IPS-15b (cell line): ENCODE results near the gene SRP72.

Source experiments
- H3K27me3 ChIP-seq: one replicate; pipeline ENCODE4 v1.6.1; 2013; ENCODE audit warnings: low read length; ENCODE audit not compliant: control insufficient read depth, insufficient read depth
- H3K36me3 ChIP-seq: one replicate; pipeline ENCODE4 v1.6.1; 2013; ENCODE audit warnings: low read length; ENCODE audit not compliant: control insufficient read depth, insufficient read depth
- H3K4me1 ChIP-seq: one replicate; pipeline ENCODE4 v1.6.1; 2013; ENCODE audit warnings: mild to moderate bottlenecking, low read length; ENCODE audit not compliant: control insufficient read depth, insufficient read depth
- H3K4me3 ChIP-seq: one replicate; pipeline ENCODE4 v1.5.1; 2013; ENCODE audit warnings: low read depth, low read length
- H3K9ac ChIP-seq: one replicate; pipeline ENCODE4 v1.6.1; 2013; ENCODE audit warnings: low read depth, mild to moderate bottlenecking, low read length
- H3K9me3 ChIP-seq: one replicate; pipeline ENCODE4 v1.6.1; 2013; ENCODE audit warnings: mild to moderate bottlenecking, low read length; ENCODE audit not compliant: control insufficient read depth, insufficient read depth

SRP72 gene

DNA sequence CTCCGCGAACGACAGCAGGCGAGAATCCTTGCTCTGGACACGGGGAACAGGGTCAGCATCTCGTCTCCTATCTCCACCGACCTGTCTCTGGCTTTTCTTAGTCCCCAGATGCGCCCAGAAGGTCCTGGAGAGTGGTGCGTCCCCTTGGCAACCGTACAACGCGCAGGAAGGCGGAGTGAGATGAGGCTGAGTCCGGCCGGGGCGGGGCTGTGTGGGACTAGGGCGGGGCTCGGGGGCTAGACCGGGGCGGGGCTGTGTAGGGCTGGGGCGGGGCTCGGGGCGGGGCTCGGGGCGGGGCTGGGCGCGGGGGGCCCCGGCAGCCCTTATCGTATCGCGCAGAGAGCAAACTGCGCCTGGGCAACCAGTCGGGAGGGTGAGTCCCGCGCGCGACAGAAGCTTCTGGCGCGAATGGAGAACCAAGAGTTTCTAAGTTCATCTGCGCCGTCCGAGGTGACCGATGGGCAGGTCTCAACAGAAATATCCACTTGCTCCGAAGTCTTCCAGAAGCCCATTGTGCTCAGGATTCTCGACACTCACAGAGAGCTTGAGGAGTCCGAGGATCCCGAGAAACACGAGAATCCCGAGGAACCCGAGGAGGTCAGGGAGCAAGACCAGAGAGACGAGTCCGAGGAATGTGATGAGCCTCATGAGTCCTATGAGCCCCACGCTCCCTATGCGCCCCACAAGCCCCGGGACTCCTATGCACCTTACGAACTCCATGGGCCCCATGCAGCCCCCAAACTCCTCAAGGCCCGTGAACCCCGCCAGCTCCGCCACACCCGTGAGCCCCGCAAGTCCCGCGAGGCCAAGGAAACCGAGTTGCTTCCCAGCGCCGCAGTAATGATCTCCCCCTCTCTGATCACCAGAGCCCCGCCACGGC lies 63.1 kb downstream of the SRP72 start:
- Histone ChIP-seq H3K36me3 (no peaks in the 10 kb centered on the region), H3K4me3 (peak overlapping the region; percentile 50), H3K9ac (peak overlapping the region; percentile 3), H3K4me1 (no peaks in the 10 kb centered on the region), H3K9me3 (no peaks in the 10 kb centered on the region), H3K27me3 (peaks cover 55% of the 10 kb centered on the region)

DNA sequence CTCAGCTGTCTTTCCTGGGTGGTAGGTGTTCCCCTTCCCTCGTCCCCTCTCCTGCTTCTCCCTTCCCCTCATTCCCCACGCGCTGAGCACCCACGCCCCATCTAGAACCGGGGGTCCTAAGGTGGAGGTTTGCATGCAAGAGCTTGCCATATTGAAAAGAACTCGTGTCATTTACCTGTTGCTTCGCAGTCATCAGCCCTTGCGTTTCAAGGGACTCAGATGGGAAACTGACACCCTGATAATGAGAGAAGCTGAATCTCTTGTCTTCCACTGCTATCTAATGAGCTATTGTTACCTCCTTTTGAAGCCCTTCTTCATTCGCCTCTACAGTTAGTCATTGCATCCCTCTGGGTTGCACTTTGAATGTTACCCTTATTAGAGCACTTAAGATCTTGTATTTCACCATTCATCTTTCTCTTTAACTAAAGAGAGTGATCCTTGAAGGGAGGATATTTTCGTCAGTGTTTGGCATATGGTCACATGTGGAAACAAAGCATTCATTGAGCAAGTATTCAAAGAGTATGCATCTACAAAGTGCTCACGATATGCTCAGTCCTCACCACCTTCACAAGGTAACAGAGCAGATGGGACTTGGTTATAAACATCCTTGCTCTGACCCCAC lies 63.8 kb downstream of the SRP72 start:
- Histone ChIP-seq H3K27me3 (peaks cover 55% of the 10 kb centered on the region), H3K9me3 (no peaks in the 10 kb centered on the region), H3K9ac (no peak overlapping the region), H3K36me3 (no peaks in the 10 kb centered on the region), H3K4me3 (peak overlapping the region; percentile 50), H3K4me1 (no peaks in the 10 kb centered on the region)

GRCh38 chr4:56531823-56532222 lies 64.4 kb downstream of the SRP72 start:
- no peaks in the 10 kb centered on the region for H3K9me3 ChIP-seq
- H3K36me3 ChIP-seq, result no peaks in the 10 kb centered on the region
- peaks cover 55% of the 10 kb centered on the region for H3K27me3 ChIP-seq
- no peak overlapping the region for H3K9ac ChIP-seq
- H3K4me1 ChIP-seq, result no peaks in the 10 kb centered on the region
- H3K4me3 ChIP-seq, result peak overlapping the region; percentile 50

DNA sequence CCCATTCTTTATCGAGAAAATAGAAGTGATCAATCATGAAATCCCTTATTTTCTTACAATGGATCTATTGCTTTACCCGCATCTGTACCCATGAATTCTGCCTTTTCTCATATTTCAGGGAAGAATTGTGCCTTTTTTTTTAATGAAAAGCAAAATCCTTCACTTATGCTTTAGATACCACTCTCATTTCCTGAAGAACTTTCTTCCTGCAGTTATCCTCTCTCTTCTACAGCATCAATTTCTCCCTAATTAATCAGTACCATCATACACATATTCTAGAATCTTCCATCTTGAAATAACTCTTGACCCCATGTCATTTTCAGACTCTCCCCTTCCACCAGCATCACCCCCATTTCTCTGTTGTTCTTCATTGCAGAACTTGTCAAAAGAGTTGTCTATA lies 64.8 kb downstream of the SRP72 start:
- Histone ChIP-seq H3K9ac (no peak overlapping the region), H3K9me3 (no peaks in the 10 kb centered on the region), H3K36me3 (no peaks in the 10 kb centered on the region), H3K4me3 (no peak overlapping the region), H3K4me1 (no peaks in the 10 kb centered on the region), H3K27me3 (peaks cover 55% of the 10 kb centered on the region)

DNA sequence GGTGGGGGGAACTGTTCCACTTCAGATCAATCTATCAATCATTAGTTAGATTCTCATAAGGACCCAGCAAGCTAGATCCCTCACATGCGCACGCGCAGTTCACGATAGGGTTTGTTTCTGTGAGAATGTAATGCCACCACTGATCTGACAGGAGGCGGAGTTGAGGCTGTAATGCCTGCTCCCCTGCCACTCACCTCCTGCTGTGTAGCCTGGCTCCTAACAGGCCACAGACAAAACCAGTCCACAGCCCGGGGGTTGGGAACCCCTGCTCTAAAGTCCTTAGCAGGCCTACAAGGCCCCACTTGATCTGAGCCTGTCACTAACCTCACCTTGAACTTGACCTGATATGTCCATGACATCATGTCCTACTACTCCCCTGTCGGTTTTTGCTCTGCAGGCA lies 68.5 kb downstream of the SRP72 start:
- Histone ChIP-seq H3K4me1 (no peaks in the 10 kb centered on the region), H3K27me3 (peaks cover 39% of the 10 kb centered on the region), H3K36me3 (no peaks in the 10 kb centered on the region), H3K4me3 (no peak overlapping the region), H3K9ac (no peak overlapping the region), H3K9me3 (no peaks in the 10 kb centered on the region)

GRCh38 chr4:56537147-56537546 lies 69.7 kb downstream of the SRP72 start:
- H3K4me3 ChIP-seq, result no peak overlapping the region
- H3K4me1 ChIP-seq, result no peaks in the 10 kb centered on the region
- no peaks in the 10 kb centered on the region for H3K36me3 ChIP-seq
- H3K27me3 ChIP-seq, result peaks cover 26% of the 10 kb centered on the region
- no peaks in the 10 kb centered on the region for H3K9me3 ChIP-seq
- no peak overlapping the region for H3K9ac ChIP-seq

DNA sequence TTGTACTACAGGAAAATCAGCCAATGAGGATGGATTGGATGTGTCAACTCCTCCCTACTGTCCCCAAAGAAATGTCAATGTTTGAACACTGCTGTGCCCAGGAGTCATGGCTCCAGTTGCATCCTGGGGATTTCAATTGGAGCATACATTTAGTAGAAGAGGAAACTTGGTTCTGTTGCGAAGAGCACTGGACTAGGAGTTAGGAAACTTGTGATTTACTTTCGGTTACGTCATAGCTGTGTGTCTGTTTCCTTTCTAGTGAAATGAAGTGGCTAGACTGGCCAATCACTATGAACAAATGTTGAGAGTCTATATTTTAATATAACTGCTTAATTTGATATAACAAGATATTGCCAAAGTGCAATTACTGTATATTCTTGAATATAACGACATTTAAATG lies 73.4 kb downstream of the SRP72 start:
- Histone ChIP-seq H3K36me3 (no peaks in the 10 kb centered on the region), H3K9ac (no peak overlapping the region), H3K4me1 (no peaks in the 10 kb centered on the region), H3K4me3 (no peak overlapping the region), H3K27me3 (peaks cover 6% of the 10 kb centered on the region), H3K9me3 (no peaks in the 10 kb centered on the region)

- Histone ChIP-seq H3K9ac (no peak overlapping the region), H3K36me3 (no peaks in the 10 kb centered on the region), H3K4me3 (peak overlapping the region; percentile 58), H3K4me1 (no peaks in the 10 kb centered on the region), H3K9me3 (no peaks in the 10 kb centered on the region), H3K27me3 (peaks cover 6% of the 10 kb centered on the region)
Measured at GRCh38 chr4:56544573-56545131, 77.2 kb downstream of the SRP72 start.

GRCh38 chr4:56550642-56551041 lies 83.2 kb downstream of the SRP72 start:
- Histone ChIP-seq H3K9ac (no peak overlapping the region), H3K4me1 (no peaks in the 10 kb centered on the region), H3K36me3 (no peaks in the 10 kb centered on the region), H3K4me3 (no peak overlapping the region), H3K27me3 (no peaks in the 10 kb centered on the region), H3K9me3 (no peaks in the 10 kb centered on the region)

DNA sequence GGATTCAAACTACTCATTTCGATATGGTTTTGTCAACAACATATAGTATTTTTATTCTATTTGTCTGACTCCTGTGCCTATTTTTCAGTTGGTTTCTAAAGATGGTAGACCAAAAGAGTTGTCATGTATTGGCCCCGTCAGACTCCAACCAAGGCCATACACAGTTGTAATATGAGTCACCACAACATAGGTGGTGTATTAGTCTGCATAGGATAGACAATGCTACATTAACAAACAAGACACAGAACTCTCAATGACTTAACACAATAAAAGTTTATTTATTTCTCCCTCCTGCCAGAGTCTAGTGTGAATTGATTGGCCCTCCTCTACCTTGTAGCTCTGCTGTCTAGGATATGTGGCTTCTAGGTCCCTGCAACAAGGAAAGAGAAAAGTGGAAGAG lies 84.1 kb downstream of the SRP72 start:
- no peaks in the 10 kb centered on the region for H3K36me3 ChIP-seq
- H3K9me3 ChIP-seq, result no peaks in the 10 kb centered on the region
- H3K9ac ChIP-seq, result no peak overlapping the region
- H3K4me1 ChIP-seq, result no peaks in the 10 kb centered on the region
- no peaks in the 10 kb centered on the region for H3K27me3 ChIP-seq
- no peak overlapping the region for H3K4me3 ChIP-seq

- H3K4me3 ChIP-seq, result no peak overlapping the region
- H3K4me1 ChIP-seq, result no peaks in the 10 kb centered on the region
- H3K9me3 ChIP-seq, result no peaks in the 10 kb centered on the region
- no peaks in the 10 kb centered on the region for H3K36me3 ChIP-seq
- H3K27me3 ChIP-seq, result no peaks in the 10 kb centered on the region
- no peak overlapping the region for H3K9ac ChIP-seq
Measured at GRCh38 chr4:56552273-56552672, 84.9 kb downstream of the SRP72 start.
